GM20000 (cell line): Measurements from ENCODE around the gene SLC4A2.
A peak's percentile ranks its signal among the peaks of the same experiment; 100 is the strongest.

Experiments used
- DNase-seq: peaks from one replicate; pipeline ENCODE4 v3.0.0; 2012; ENCODE audit warnings: low spot score
- CTCF ChIP-seq: IDR thresholded peaks from 2 replicates; pipeline ENCODE4 v1.5.1; 2012; ENCODE audit warnings: mild to moderate bottlenecking, control low read depth; ENCODE audit errors: extremely low read depth, missing control alignments

Gene SLC4A2

GRCh38 chr7:151110236-151110940 is 51.0 kb downstream of the SLC4A2 start:
- DNase-seq, result no peak
- no peak for TF ChIP-seq CTCF

- peak; percentile 93 for DNase-seq
These were observed 51.7 kb downstream of the SLC4A2 start for GRCh38 chr7:151110941-151111645.

GRCh38 chr7:151113344-151114150 is 54.2 kb downstream of the SLC4A2 start:
- TF ChIP-seq CTCF, result no peak
- DNase-seq, result no peak

More at GRCh38 chr7:151110941-151111645, 51.7 kb downstream of the SLC4A2 start:
- TF ChIP-seq CTCF, result peak; percentile 73

- peak; percentile 61 for DNase-seq
These were observed 55.0 kb downstream of the SLC4A2 start for GRCh38 chr7:151114151-151115090.

GRCh38 chr7:151115121-151115835 is 55.9 kb downstream of the SLC4A2 start:
- DNase-seq, result peak; percentile 81
- no peak for TF ChIP-seq CTCF

More at GRCh38 chr7:151114151-151115090, 55.0 kb downstream of the SLC4A2 start:
- TF ChIP-seq CTCF, result no peak

GRCh38 chr7:151115836-151116418 is 56.5 kb downstream of the SLC4A2 start:
- TF ChIP-seq CTCF, result no peak
- DNase-seq, result peak; percentile 47
